NCI-H1436 treated with DMSO at 0.1 percent for 48 hours (cell line): ENCODE data around the gene DNAL1.
"Not testable (repeated sequence)": the region's sequence is repeated elsewhere in the genome, so short reads cannot be mapped to it uniquely, and the experiment has no call there.

Experiments
- DNase-seq: peaks from one replicate; lab custom pipeline; 2025; lab: John Stamatoyannopoulos, UW

Gene DNAL1, protein sequence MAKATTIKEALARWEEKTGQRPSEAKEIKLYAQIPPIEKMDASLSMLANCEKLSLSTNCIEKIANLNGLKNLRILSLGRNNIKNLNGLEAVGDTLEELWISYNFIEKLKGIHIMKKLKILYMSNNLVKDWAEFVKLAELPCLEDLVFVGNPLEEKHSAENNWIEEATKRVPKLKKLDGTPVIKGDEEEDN

DNA sequence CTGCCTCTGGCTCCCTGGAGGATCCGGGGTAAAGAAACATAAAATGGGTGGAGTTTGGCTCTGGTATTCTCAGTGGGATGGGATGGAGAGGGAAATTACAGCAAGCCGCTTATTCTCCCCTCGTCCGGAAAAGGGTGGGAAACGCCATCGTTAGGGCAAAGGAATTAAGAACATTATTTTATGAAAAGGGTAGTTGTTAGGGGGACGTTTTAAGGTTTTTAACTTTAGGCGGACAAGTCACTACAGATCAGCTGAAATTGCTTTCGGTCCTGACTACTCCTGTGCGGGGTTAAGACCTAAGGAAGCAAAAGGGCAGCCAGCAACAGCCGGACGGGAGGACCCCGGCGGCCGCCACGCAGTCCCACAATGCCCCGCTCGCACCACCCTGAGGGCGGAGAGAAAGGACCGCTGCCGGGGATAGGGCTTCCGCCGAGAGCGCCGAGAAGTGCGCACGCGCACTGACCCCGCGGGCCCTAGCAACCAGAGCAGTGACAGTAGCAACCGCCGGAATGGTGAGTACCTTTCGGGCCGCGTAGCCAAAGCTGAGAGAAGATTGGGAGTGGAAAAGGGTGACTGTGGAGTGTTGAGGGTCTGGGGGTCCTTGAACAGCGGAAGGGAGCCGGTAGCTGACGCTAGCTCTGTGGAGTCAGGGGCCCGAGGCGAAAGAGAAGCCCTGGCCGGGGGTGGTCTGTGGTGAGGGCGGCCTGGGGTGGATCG lies at the start of gene DNAL1:
Gene DNAL1, plus strand, starts transcription at position 456 of the 717 bp plus-strand sequence. Its CDS starts 54 bp downstream, at position 510.
- peak; percentile 64 for DNase-seq

DNA sequence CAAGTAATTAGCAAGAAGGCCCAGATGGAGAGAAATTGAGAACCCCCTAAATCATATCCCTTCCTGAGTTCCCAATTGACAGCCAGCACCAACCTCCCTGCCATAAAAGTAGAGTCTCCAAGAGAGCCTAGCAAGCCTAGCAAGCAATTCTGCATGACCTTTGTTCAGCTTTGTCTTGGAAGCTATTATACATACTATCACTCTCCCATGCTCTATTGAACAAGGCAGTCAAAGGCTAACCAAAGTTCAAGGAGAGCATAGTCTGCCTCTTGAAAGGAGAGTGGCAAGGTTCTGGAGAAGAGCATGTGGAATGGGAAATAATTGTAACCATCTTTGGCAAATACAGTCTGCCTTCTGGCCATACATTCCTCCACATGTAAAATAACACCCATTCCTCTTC lies 45.3 kb upstream of the DNAL1 start:
- no peak for DNase-seq

DNA sequence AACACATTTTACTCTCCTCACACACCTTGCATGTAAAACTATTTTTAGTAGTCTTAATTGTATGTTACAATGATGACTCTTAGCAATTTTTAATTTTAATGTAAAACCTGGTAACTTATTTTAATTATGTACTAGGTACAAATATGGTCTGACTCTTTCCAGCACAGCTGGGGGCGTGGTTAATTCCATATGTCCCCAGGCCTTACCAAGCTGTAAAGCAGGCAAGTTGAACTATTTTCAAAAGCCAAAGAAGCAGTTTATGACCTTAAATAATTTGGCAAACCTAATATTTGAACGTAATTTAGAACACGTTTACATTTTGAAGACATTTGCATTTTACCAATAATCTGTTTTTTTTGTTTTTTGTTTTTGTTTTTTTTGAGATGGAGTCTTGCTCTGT lies 41.8 kb upstream of the DNAL1 start:
- DNase-seq: no peak

DNA sequence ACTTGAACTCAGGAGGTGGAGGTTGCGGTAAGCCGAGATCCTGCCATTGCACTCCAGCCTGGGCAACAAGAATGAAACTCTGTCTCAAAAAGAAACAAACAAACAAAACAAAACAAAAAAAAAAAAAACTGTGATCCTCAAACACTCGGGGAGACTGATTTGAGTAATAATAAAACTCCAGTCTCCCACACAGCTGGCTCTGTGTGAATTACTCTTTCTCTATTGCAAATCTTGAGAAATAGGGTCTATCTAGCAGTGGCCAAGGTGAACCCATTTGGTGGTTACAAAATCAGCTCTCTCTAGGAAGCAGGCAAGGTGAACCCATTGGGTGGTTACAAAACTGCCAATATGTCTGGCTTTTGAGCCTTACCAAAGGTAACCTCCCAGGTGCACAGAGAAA lies 38.5 kb upstream of the DNAL1 start:
- no peak for DNase-seq

DNA sequence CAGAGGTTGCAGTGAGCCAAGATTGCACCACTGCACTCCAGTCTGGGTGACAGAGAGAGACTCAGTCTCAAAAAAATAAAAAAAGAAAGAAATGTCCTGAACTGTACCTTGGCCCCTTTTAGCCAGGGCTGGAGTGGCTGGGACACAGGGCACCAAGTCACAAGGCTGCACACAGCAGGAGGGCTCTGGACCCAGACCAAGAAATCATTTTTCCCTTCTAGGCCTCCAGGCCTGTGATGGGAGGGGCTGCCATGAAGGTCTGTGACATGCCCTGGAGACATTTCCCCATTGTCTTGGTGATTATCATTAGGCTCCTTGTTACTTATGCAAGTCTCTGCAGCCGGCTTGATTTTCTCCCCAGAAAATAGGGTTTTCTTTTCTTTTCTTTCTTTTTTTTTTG lies 37.5 kb upstream of the DNAL1 start:
- no peak for DNase-seq

DNA sequence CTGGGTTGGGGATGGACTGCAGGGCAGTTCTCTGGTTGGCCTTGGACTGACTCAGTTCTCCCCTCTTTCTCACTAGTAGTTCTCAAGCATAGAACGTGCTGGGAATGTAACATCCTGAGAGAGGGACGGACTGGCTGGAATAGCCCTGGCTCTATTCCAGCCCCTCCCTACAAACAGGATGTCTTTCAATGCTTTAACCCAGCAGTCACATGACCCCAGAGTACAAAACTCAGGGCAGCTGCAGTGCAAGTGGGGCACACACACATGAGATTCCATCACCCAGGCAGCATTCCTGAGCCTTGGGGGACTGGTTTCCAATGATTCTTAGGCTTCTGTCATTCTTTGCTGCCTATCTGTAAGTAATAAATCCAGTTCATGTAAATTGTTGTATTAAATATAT lies 34.1 kb upstream of the DNAL1 start:
- no peak for DNase-seq

DNA sequence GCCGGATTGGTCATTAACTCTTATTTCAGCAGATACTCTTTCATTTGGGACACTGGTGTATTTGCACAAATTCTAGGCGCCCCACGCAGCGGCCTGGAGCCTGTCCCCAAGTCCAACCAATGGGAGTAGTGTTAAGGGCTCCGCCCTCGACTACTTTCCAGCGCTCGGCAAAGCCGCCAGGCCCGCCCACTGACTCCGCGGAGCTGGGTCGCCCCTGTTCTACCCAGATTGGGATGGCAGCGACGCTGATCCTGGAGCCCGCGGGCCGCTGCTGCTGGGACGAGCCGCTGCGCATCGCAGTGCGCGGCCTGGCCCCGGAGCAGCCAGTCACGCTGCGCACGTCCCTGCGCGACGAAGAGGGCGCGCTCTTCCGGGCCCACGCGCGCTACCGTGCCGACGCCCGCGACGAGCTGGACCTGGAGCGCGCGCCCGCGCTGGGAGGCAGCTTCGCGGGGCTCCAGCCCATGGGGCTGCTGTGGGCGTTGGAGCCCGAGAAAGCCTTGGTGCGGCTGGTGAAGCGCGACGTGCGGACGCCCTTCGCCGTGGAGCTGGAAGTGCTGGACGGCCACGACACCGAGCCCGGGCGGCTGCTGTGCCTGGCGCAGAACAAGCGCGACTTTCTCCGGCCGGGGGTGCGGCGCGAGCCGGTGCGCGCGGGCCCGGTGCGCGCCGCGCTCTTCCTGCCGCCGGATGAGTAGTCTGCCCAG lies 32.3 kb upstream of the DNAL1 start, which contains the start of gene ACOT6:
Gene ACOT6, plus strand, starts transcription at position 179 of the 707 bp plus-strand sequence. Its CDS starts 55 bp downstream, at position 234.
- no peak for DNase-seq

DNA sequence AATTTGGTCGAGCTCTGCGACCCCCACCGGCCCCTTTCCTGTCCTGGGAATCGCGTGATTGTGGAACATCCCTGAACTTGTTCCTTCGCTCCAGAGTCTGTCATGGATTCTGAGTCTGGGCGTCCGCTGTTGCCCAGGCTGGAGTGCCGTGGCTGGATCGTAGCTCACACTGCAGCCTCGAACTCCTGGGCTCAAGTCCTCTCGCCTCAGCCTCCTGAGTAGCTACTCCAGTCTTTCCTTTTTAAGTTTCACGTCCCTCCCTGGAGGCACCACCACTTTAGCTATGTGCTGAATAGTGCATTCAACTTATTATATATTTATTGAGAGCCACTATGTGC lies 31.8 kb upstream of the DNAL1 start:
- DNase-seq: no peak

DNA sequence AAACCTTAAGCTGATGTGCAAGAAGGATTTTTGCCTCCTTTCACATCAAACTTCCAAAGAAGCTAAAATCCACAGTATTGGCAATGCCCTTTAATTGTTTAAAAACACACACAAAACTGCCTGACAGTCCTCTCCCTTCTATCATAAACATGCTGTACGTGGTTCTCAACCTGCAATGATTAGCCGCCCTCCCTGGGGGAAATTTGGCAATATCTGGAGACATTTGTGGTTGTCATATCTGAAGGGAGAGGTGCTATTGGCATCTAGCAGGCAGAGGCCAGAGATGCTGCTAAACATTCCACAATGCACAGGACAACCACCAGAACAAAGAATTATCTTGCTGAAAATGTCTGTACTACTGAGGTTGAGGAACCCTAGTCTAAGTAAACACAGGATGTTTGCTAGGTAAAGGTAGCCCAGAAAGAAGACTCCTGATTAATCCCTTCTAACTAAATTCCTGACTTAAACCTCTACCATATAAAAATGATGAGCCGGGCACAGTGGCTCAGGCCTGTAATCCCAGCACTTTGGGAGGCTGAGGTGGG lies 31.3 kb upstream of the DNAL1 start:
- no peak for DNase-seq

DNA sequence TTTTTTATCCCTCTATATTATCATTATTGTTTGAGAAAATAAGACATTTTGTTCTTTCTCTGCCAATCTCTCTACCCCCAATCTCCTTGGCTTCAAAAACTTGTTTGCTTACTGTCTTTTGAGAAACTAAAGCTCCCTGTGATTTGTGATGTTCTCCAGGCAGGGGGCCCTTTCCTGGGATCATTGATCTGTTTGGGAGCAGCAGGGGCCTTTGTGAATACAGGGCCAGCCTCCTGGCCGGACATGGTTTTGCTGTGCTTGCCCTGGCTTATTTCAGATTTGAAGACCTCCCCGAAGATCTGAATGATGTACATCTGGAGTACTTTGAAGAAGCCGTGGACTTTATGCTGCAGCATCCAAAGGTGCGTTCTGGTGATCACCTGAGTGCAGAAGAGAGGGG lies 28.0 kb upstream of the DNAL1 start:
- DNase-seq: no peak

DNA sequence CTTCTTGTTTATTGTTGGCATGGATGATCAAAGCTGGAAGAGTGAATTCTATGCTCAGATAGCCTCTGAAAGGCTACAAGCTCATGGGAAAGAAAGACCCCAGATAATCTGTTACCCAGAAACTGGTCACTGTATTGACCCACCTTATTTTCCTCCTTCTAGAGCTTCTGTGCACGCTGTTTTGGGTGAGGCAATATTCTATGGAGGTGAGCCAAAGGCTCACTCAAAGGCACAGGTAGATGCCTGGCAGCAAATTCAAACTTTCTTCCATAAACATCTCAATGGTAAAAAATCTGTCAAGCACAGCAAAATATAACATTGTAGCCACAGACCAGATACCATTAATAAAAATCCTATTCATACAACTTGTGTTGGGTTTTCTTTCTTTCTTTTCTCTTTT lies 25.3 kb upstream of the DNAL1 start:
- no peak for DNase-seq

DNA sequence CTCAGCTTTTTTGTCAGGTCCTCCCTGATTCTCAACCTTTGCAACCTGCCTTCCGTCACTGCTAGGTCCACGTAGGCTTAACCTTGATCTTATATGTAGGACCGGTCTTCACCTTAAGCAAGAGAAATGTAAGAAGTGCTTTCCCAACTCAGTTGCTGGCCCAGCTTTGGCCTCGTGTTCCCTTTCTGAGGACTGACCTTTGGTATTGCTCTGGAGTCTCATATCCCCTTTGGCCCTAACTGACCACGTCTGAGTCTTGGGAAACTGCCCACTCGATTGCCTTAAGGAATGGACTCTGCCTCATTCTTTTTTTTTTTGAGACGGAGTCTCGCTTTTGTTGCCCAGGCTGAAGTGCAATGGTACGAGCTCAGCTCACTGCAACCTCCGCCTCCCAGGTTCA lies 24.5 kb upstream of the DNAL1 start:
- DNase-seq: no peak

DNA sequence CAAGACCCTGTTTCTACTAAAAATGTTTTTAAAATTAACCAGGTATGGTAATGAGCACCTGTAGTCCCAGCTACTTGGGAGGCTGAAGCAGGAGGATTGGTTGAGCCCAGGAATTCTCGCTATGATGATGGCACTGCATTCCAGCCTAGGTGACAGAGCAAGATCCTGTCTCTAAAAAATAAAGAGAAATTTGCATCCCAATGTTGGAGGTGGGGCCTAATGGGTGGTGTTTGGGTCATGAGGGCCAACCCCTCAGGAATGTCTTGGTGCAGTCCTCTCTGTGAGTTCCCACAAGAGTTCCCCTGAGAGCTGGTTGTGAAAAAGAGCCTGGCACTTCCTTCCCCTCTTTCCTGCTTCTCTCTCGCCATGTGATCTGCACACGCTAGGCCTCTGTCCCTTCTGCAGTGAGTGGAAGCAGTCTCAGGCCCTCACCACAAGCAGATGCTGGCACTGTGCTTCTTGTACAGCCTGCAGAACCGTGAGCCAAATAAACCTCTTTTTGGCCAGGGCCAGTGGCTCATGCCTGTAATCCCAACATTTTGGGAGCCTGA lies 21.2 kb upstream of the DNAL1 start:
- no peak for DNase-seq

DNA sequence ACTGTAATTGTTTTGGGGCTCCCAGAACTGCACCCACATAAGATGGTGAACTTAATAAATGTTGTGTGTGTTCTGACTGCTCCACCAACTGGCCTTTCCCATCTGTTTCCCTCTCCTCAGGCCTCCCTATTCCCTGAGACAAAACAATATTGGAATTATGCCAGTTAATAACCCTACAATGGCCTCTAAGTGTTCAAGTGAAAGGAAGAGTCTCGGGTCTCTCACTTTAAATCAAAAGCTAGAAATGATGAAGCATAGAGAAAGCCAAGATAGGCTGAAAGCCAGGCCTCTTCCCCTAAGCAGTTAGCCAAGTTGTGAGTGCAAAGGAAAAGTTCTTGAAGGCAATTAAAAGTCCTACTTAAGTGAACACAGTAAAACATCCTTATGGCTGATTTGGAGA lies 19.1 kb upstream of the DNAL1 start:
- no peak for DNase-seq

DNA sequence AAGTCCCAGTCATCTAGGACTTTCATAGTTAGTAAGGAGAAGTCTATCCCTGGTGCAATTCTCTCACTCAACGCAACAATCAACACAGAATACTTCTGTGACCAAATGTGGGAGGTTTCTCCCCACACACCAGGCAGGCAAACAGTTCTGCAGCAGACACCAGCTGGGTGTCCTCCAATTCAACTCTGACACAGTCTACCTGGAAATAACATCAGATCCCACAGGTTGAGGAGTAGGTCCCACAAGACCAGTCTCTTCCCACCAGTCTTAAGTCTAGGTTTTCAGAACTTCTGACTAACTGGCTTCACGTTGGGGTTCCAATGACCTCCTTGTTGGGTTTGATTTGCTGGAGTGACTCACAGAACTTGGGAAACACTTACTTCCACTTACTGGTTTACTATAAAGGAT lies 17.6 kb upstream of the DNAL1 start:
- no peak for DNase-seq

DNA sequence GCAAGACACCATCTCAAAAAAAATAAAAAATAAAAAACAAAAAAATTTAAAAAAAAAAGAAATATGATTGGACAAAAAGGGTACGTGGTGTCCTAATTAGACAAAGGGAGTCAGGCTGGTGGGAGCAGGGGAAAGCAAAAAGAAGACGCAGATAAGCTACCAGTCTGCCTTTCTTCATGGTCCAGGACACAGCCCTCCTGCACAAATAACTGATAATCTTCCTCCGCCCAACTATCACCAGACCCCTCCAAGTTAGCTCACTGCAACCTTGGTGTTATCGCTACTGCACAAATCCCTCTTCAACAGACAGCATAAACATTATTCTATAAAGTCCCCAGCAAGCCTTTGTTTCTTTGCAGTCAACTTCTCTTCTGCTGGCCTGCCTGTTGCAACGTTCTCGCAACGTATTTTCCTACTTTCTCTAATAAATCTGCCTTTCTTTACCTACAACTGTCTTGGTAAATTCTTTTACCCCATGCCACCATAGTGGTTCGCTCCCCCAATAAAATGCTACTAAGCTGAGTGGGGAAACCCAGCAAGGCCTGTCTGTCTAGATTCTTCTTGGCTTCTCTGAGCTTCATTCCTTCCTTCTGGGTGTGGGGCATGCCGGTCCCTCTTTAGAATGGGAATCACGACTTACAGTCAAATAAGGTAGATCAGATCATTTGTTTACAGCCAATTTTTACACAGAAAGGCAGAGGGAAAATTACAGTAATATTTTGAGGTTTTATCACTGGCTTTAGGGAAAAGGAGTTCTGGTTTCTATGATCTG lies 14.6 kb upstream of the DNAL1 start:
- no peak for DNase-seq

DNA sequence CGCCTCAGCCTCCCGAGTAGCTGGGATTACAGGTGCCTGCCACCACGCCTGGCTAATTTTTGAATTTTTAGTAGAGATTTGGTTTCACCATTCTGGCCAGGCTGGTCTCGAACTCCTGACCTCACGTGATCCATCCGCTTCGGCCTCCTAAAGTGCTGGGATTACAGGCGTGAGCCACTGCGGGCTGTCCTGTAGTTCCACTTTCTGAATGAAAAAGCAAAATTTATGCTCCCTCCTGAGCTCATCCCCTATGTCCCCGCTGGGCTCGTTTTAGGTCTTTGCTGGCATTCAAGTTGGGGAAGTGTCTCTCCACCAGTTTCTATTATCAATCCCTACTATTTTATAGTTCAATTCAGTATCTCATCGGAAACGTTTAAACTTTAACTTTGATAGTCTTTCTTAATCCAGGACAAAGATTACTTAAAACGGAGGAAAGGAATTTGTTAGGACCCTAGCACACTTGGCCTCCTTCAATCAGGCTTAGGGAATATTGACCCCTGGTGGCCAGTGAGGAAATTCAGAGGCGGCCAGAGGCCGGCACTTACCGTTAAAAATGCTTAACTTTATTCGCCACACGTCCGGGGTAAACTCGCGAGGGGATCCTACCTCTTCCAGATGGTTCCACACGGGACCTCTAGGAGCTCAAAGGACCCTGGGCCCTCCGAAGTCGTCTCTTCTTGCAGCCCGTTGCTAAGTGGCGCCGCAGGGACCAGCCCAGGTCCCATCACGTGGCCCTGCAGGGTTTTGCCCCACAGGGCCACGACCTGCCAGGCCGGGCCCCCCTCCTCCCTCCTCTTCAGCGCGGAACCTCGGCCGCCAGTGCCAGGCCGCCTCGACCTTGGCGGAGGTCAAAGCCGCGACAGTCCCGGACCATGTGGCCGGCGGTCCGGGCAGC lies 11.4 kb upstream of the DNAL1 start:
- DNase-seq: no peak

DNA sequence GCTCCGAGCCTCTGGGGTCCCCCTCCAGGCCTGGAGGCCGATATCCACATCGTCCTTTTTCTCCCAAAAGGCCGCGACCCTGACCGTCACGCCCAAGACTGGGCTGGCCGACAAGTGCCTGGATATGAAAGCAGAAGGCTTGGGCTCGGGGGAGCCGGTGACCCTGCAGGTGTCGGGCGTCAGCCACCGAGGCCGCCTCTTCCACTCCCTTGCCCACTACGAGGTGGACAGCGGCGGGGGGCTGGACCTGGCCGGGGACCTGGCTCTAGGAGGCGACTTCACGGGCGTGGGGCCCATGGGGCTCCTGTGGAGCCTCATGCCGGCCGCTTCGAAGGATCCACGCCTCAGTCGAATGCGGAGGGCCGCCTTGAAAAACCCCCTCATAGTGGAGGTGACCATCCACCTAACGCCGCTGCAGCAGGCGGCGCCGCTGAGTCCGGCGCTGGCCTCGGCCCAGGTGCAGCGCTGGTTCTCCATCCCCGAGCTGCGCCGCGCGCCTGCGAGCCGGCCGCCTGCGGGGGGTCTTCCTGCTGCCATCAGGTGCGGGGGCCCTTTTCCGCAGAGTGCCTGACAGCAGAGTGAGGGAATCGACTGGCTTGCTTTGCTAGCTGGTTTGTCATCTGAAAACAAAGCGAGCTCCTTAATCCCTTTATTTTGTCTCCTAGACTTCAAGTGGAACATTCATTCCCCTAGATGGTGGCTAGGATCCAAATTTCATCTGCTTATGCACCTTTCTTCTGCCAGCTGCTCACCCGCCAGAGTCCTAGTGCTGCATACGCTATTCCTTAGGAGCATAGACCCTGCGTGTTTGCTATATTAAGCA lies 10.6 kb upstream of the DNAL1 start:
- no peak for DNase-seq

DNA sequence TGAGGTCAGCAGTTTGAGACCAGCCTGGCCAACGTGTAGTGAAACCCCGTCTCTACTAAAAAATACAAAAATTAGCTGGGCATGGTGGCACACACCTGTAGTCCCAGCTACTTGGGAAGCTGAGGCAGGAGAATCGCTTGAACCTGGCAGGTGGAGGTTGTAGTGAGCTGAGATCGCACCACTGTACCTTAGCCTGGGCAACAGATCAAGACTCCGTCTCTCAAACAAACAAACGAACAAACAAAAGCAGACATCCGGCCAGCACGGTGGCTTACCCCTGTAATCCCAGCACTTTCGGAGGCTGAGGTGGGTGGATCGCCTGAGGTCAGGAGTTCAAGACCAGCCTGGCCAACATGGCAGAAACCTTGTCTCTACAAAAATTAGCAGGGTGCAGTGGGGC lies 8.4 kb upstream of the DNAL1 start:
- not testable (repeated sequence) for DNase-seq

DNA sequence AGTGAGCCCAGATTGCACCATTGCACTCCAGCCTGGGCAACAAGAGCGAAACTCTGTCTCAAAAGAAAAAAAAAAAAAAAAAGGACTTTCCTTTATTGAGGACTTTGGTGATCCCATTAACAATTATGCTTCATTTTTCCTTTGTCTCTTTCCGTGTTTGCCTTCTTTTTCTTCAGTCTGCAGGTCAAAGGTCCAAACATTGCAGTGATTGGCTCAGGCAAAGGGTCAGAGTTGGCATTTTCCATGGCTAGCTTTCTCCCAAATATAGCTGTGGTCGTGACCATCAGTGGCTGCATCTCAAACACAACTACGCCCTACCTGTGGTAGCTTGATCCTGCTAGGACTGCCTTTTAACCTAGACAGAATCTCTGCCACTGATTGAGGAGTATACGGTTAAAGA lies 7.0 kb upstream of the DNAL1 start:
- no peak for DNase-seq
